Gastrocnemius medialis (tissue), 4 donors: Measurements from ENCODE around the gene CABLES2. TPM values are rescaled to one million over a fixed set of nuclear protein-coding genes. Genes with fewer than 3 reads are reported as not detected.

Experiments used
- ATAC-seq, 2 donors: fragments of 150-250 bp; one replicate each; pipeline ENCODE4 v1.9.1; 2016
- DNase-seq, 2 donors: peaks; one replicate each; pipeline ENCODE4 v3.0.0-alpha.2; 2019
- H3K27ac ChIP-seq, 4 donors: fragments of 200-600 bp; sonication (generic); 1 replicate in 1 of 4; 2 replicates in 3 of 4; pipeline ENCODE4 v1.5.1; 2016 to 2018; ENCODE audit warnings: mild to moderate bottlenecking in 2 of 4, moderate library complexity in 1 of 4
- H3K27me3 ChIP-seq, 3 donors: fragments of 200-600 bp; sonication (generic) in 2 of 3; 1 replicate in 1 of 3; 2 replicates in 2 of 3; pipeline versions ENCODE4 v1.5.1 to v1.6.0; 2016 to 2019; ENCODE audit warnings: mild to moderate bottlenecking in 1 of 3, moderate library complexity in 1 of 3
- H3K36me3 ChIP-seq, 2 donors: fragments of 200-600 bp; sonication (generic) in 1 of 2; one replicate each; pipeline ENCODE4 v1.5.1; 2017 to 2018
- H3K4me1 ChIP-seq, 2 donors: fragments of 200-600 bp; sonication (generic) in 1 of 2; one replicate each; pipeline ENCODE4 v1.5.1; 2016 to 2017; ENCODE audit warnings: mild to moderate bottlenecking in 2 of 2
- H3K4me3 ChIP-seq, 4 donors: fragments of 200-600 bp; sonication (generic) in 3 of 4; 1 replicate in 1 of 4; 2 replicates in 3 of 4; pipeline ENCODE4 v1.5.1; 2016 to 2019; ENCODE audit warnings: mild to moderate bottlenecking in 2 of 4
- H3K9me3 ChIP-seq, 3 donors: fragments of 200-600 bp; sonication (generic) in 2 of 3; 1 replicate in 1 of 3; 2 replicates in 2 of 3; pipeline ENCODE4 v1.5.1; 2016 to 2019
- CTCF ChIP-seq, 5 experiments: fragments of 450-650 bp in 3 of 5; fragments of 200-600 bp in 2 of 5; sonication (generic) in 2 of 5; IDR thresholded peaks in 4 of 5; conservative IDR thresholded peaks in 1 of 5; 1 replicate in 4 of 5; 2 replicates in 1 of 5; pipeline ENCODE4 v1.5.1; 2016 to 2019; ENCODE audit warnings: antibody characterized with exemption in 5 of 5, mild to moderate bottlenecking in 3 of 5, moderate library complexity in 3 of 5
- POLR2A ChIP-seq, 2 donors: fragments of 450-650 bp; IDR thresholded peaks; one replicate each; pipeline ENCODE4 v1.6.1; 2017; ENCODE audit warnings: antibody characterized with exemption in 2 of 2, mild to moderate bottlenecking in 2 of 2, moderate library complexity in 2 of 2
- in situ Hi-C, 4 donors: fragments of 200-750 bp; cut with MboI; loops; one replicate each; pipeline versions ENCODE4 v1.15.0 to v1.8.0; 2017; ENCODE audit warnings: low sequenced_read_pairs in 4 of 4
- intact Hi-C: fragments of 100-400 bp; cut with DNase I; formaldehyde crosslinking; loops from one replicate; pipeline ENCODE4 v1.15.1; 2023; ENCODE audit warnings: low total_unique reads
- total RNA-seq, 4 donors: library from RNA; depleted of rRNA; stranded (reverse); fragments of >200 nt; gene quantifications; one replicate each; pipeline versions ENCODE4 v1.1.0 to v1.2.3, GENCODE V29; 2016

Gene CABLES2
- total RNA-seq, 4 donors from 2014 or later: 3.6 to 9.3 (median 4.2) TPM

- no peak overlapping the region for H3K27ac ChIP-seq
- H3K27me3 ChIP-seq: peaks cover 12 to 20% (median 19%) of the 10 kb centered on the region in 3 donors
- H3K4me1 ChIP-seq: no peaks in the 10 kb centered on the region
- in situ Hi-C loops: no loop called here
- no peaks in the 10 kb centered on the region for H3K9me3 ChIP-seq
- TF ChIP-seq CTCF (IDR thresholded peaks at IDR 0.05 in 4 of 5, conservative IDR thresholded peaks at IDR 0.05 in 1 of 5) (no peak), POLR2A (IDR thresholded peaks at IDR 0.05) (no peak)
- H3K36me3 ChIP-seq: no peaks in the 10 kb centered on the region
- ATAC-seq (no peak), DNase-seq (no peak)
- intact Hi-C loops: no loop called here
- H3K4me3 ChIP-seq: no peak overlapping the region
Measured at GRCh38 chr20:62420846-62421715, 14.0 kb upstream of the CABLES2 start.

GRCh38 chr20:62419759-62420158 lies 12.7 kb upstream of the CABLES2 start:
- ATAC-seq (no peak), DNase-seq (no peak)
- H3K27ac ChIP-seq: no peak overlapping the region
- no peak overlapping the region for H3K4me3 ChIP-seq
- TF ChIP-seq POLR2A (IDR thresholded peaks at IDR 0.05) (no peak), CTCF (IDR thresholded peaks at IDR 0.05 in 4 of 5, conservative IDR thresholded peaks at IDR 0.05 in 1 of 5) (no peak)
- intact Hi-C loops (no loop called here), in situ Hi-C loops (no loop called here)
- H3K9me3 ChIP-seq: no peaks in the 10 kb centered on the region
- H3K27me3 ChIP-seq: peaks cover 12 to 20% (median 17%) of the 10 kb centered on the region in 3 donors
- no peaks in the 10 kb centered on the region for H3K4me1 ChIP-seq
- no peaks in the 10 kb centered on the region for H3K36me3 ChIP-seq

DNA sequence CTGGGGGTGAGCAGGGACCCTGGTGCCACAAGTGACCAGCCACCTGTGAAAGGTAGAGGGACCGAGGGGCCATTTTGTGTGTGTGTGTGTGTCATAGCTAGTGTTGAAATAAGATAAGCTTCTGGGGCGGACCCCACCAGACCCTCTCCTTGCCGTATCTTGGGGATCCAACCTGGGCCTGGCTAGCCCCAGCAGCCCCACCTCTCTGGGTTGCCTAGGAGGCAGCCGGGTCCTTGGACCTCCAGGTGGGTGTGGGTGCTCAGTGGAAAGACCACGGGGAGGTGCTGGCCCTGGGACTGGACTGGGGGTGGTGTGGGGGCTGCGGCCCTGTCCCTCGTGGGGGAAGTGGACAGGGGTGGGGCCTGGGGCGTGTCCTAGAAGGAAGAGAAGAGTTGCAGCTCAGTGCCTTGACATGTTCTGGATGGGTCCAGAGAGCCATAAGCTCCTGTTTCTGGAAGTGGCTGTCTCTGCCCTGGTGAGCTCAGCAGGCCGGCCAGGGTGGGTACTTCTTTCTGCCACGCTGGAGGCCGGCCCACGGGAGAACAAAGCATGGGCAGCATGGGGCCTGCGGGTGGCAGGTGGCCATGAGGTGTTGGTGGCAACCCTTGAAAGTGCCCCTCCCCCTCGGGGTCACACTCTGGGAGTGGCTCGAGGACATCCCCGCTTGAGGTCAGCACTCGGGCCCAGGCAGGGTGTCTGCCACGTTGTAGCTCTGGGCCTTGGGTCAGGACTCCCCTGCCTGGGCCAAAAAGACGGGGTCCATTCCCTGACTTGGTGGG lies 11.8 kb upstream of the CABLES2 start:
- H3K4me1 ChIP-seq: no peaks in the 10 kb centered on the region
- in situ Hi-C loops (no loop called here), intact Hi-C loops (no loop called here)
- no peaks in the 10 kb centered on the region for H3K9me3 ChIP-seq
- H3K4me3 ChIP-seq: no peak overlapping the region
- no peaks in the 10 kb centered on the region for H3K36me3 ChIP-seq
- ATAC-seq (no peak), DNase-seq (no peak)
- no peak overlapping the region for H3K27ac ChIP-seq
- H3K27me3 ChIP-seq: peaks cover 9 to 13% (median 9%) of the 10 kb centered on the region in 3 donors
- no peak for TF ChIP-seq CTCF (IDR thresholded peaks at IDR 0.05 in 4 of 5, conservative IDR thresholded peaks at IDR 0.05 in 1 of 5)

DNA sequence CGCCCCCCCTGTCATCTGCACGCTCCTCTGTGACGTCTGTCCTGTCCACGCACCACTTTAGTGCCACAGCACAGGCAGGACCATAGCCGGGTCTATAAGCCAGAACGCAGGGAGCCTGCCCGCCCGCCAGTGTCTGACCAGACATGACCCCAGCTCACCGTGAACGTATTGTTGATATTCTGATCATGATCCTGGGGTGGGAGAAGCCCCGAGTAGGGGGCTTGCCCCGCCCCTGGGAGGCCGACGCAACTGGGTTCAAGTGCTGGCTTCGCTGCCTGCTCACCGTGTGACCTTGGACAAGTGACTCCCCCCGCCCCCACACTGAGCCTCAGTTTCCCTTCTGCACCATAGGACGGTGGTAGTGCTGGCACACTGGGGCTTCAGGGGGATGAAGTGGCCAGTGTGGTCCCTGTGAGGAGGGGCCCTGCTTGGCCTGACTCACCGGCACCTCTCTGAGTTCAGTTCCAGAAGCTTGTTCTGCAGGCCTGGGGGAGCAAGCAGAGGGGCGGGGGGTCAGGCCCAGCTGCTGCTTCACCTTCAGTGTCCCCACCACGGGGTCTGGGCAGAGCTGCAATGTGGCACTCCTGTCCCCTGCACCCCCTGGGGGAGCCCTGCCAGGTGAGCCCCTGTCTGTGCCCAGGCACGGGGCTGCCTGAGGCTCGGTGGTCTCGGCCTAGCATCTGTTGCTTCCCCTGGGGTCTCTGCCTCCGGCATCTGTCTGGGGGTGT lies 11.1 kb upstream of the CABLES2 start:
- Histone ChIP-seq H3K4me1 (no peaks in the 10 kb centered on the region), H3K27me3 (peaks cover 2 to 7% (median 4%) of the 10 kb centered on the region in 3 donors), H3K27ac (no peak overlapping the region), H3K4me3 (no peak overlapping the region), H3K9me3 (no peaks in the 10 kb centered on the region), H3K36me3 (no peaks in the 10 kb centered on the region)
- TF ChIP-seq POLR2A (IDR thresholded peaks at IDR 0.05): no peak
- no peak for DNase-seq
- ATAC-seq: no peak
- intact Hi-C loops (no loop called here), in situ Hi-C loops (no loop called here)
